Adrenal gland (tissue), 5 donors: ENCODE data around the gene PRKCQ.

Experiments used
- CTCF ChIP-seq, 6 experiments: fragments of 450-650 bp in 4 of 6; fragments of 200-600 bp in 2 of 6; sonication (generic) in 1 of 6; IDR thresholded peaks; 1 replicate in 5 of 6; 2 replicates in 1 of 6; pipeline versions ENCODE4 v1.5.1 to v1.8.0; 2016 to 2021; ENCODE audit warnings: antibody characterized with exemption in 6 of 6, mild to moderate bottlenecking in 2 of 6, moderate library complexity in 1 of 6
- POLR2A ChIP-seq, 2 donors: fragments of 450-650 bp; IDR thresholded peaks; one replicate each; pipeline ENCODE4 v1.6.1; 2017; ENCODE audit warnings: antibody characterized with exemption in 2 of 2, mild to moderate bottlenecking in 2 of 2, moderate library complexity in 1 of 2
- donor health status: DM: no; HTN: no; CAD: no.

DNA sequence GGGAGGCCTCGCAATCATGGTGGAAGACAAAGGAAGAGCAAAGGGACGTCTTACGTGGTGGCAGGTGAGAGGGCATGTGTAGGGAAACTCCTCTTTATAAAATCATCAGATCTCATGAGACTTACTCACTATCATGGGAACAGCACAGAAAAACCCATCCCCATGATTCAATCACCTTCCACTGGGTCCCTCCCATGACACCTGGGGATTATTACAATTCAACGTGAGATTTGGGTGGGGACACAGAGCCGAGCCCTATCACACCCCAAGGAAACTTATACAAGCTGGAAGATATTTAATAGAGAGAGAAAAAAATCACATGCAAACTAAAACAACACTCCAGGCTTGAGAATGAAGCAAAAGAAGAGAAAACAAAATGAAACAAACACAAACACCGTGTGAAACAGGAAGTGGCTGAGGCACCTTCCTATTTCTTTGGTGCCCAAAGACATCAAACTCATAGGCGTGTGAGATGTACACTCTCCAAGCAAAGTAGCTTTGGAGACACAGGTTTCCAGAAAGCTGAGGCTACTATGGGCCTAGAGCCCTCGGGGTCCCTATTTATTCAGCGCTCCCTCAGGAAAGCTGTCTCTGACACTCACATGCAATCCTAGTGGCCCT, 97.2 kb downstream of the PRKCQ start:
- TF ChIP-seq CTCF (IDR thresholded peaks at IDR 0.05) (no peak), POLR2A (IDR thresholded peaks at IDR 0.05) (no peak)
